ENCODE results near the gene PDGFC.

GRCh38 chr4:157020882-157021281 lies 49.3 kb upstream of the PDGFC start:
- no peak for TF ChIP-seq SUZ12 (IDR thresholded peaks at IDR 0.05)
- no peak for TF ChIP-seq ELF4 (IDR thresholded peaks at IDR 0.05)
- TF ChIP-seq PKNOX1 (IDR thresholded peaks at IDR 0.05) = no peak
- no peak for TF ChIP-seq CTBP1 (IDR thresholded peaks at IDR 0.05; ENCODE audit: borderline replicate concordance)
- no peak for TF ChIP-seq FOXK2 (IDR thresholded peaks at IDR 0.05)

Measured in HEK293T (cell line).